SK-N-SH (cell line): ENCODE data around the gene PRPF40A. TPM values are rescaled to one million over a fixed set of nuclear protein-coding genes. Genes with fewer than 3 reads are reported as not detected.

Experiments
- CTCF ChIA-PET: fragments of 300-600, 350-600 bp; formaldehyde crosslinking; extraction: SDS; loops from one replicate; lab custom pipeline; 2021; lab: Yijun Ruan, JAX
- POLR2A ChIA-PET: fragments of 350-600 bp; sonication (Branson Sonifier 250); formaldehyde crosslinking; extraction: SDS; loops from one replicate; lab custom pipeline; 2020; ENCODE audit warnings: antibody characterized with exemption, inconsistent platforms; lab: Yijun Ruan, JAX
- DNase-seq: peaks from one replicate; pipeline ENCODE4 v3.0.0; 2012
- H2AFZ ChIP-seq: fragments of 200-600 bp; sonication (generic); 2 replicates; pipeline ENCODE4 v1.8.1; 2016; ENCODE audit warnings: antibody characterized with exemption, mild to moderate bottlenecking, low read depth
- H3F3A ChIP-seq: fragments of 200-600 bp; sonication (generic); replicated peaks from 2 replicates; pipeline ENCODE3; 2016; ENCODE audit warnings: antibody characterized with exemption, mild to moderate bottlenecking; ENCODE audit not compliant: insufficient read depth
- H3K27ac ChIP-seq, 2 experiments: fragments of 200-500 bp in 1 of 2; fragments of 200-600 bp in 1 of 2; sonication (Bioruptor generic) in 1 of 2; sonication (generic), shearing (Covaris generic) in 1 of 2; 2 replicates each; pipeline versions ENCODE4 v1.5.1 to v1.6.1; 2014 to 2016; ENCODE audit warnings: low read depth in 2 of 2, inconsistent platforms in 1 of 2, low read length in 1 of 2, mild to moderate bottlenecking in 1 of 2, mixed read lengths in 1 of 2
- H3K27me3 ChIP-seq: fragments of 200-600 bp; sonication (generic), shearing (Covaris generic); 2 replicates; pipeline ENCODE4 v1.6.1; 2016; ENCODE audit warnings: mixed run types; ENCODE audit not compliant: insufficient read depth
- H3K36me3 ChIP-seq, 2 experiments: fragments of 200-500 bp in 1 of 2; fragments of 200-600 bp in 1 of 2; sonication (Bioruptor generic) in 1 of 2; sonication (generic) in 1 of 2; replicated peaks in 1 of 2; 2 replicates each; pipeline versions ENCODE3 to v1.5.1; 2014 to 2016; ENCODE audit warnings: low read length in 1 of 2, mild to moderate bottlenecking in 1 of 2; ENCODE audit not compliant: insufficient read depth in 2 of 2, control insufficient read depth in 1 of 2
- H3K4me1 ChIP-seq, 2 experiments: fragments of 200-500 bp in 1 of 2; fragments of 200-600 bp in 1 of 2; sonication (Bioruptor generic) in 1 of 2; sonication (generic), shearing (Covaris generic) in 1 of 2; 2 replicates each; pipeline versions ENCODE4 v1.5.1 to v1.6.1; 2014 to 2016; ENCODE audit warnings: low read depth in 1 of 2, low read length in 1 of 2, mixed run types in 1 of 2; ENCODE audit not compliant: insufficient read depth in 2 of 2, control insufficient read depth in 1 of 2
- H3K4me2 ChIP-seq: fragments of 200-600 bp; sonication (generic), shearing (Covaris generic); 2 replicates; pipeline ENCODE4 v1.6.1; 2017; ENCODE audit warnings: mixed run types
- H3K4me3 ChIP-seq, 2 experiments: fragments of 200-500 bp in 1 of 2; fragments of 200-600 bp in 1 of 2; sonication (Bioruptor generic) in 1 of 2; sonication (generic), shearing (Covaris generic) in 1 of 2; 2 replicates each; pipeline versions ENCODE4 v1.5.1 to v1.8.1; 2014 to 2016; ENCODE audit warnings: low read depth in 2 of 2, inconsistent platforms in 1 of 2, low read length in 1 of 2, mild to moderate bottlenecking in 1 of 2, mixed read lengths in 1 of 2, moderate library complexity in 1 of 2
- H3K79me2 ChIP-seq: fragments of 200-600 bp; sonication (generic); 2 replicates; pipeline ENCODE4 v1.8.1; 2017; ENCODE audit warnings: mild to moderate bottlenecking; ENCODE audit not compliant: insufficient read depth
- H3K9ac ChIP-seq: fragments of 200-600 bp; sonication (generic); 2 replicates; pipeline ENCODE4 v1.6.1; 2017; ENCODE audit warnings: mixed run types
- H3K9me2 ChIP-seq: fragments of 200-600 bp; sonication (generic); 2 replicates; pipeline ENCODE4 v1.6.1; 2017; ENCODE audit warnings: mixed run types
- H3K9me3 ChIP-seq: fragments of 200-600 bp; sonication (generic); 2 replicates; pipeline ENCODE4 v1.6.1; 2017; ENCODE audit warnings: mixed run types, mild to moderate bottlenecking, moderate library complexity
- H4K20me1 ChIP-seq: fragments of 200-600 bp; sonication (generic); 2 replicates; pipeline ENCODE4 v1.6.1; 2017; ENCODE audit warnings: mild to moderate bottlenecking, mixed run types; ENCODE audit not compliant: insufficient read depth
- EZH2phosphoT487 ChIP-seq: fragments of 200-600 bp; sonication (generic); IDR thresholded peaks from 2 replicates; pipeline ENCODE4 v1.6.1; 2017; ENCODE audit warnings: low read depth, mixed run types, mild to moderate bottlenecking, antibody characterized with exemption, moderate library complexity, borderline replicate concordance
- MXI1 ChIP-seq: IDR thresholded peaks from 2 replicates; pipeline ENCODE4 v1.6.1; 2012; ENCODE audit warnings: mild to moderate bottlenecking, low read depth, low read length, improper control_type of control experiment
- POLR2AphosphoS5 ChIP-seq: IDR thresholded peaks from 2 replicates; pipeline ENCODE4 v1.6.1; 2012; ENCODE audit warnings: low read depth, low read length
- RAD21 ChIP-seq: IDR thresholded peaks from 2 replicates; pipeline ENCODE4 v1.6.1; 2012; ENCODE audit warnings: mild to moderate bottlenecking, low read length
- RXRA ChIP-seq: IDR thresholded peaks from 2 replicates; pipeline ENCODE4 v1.4.0; 2012; ENCODE audit warnings: low read depth, mild to moderate bottlenecking, borderline replicate concordance
- SMC3 ChIP-seq: IDR thresholded peaks from 2 replicates; pipeline ENCODE4 v1.6.1; 2012; ENCODE audit warnings: low read depth, low read length, improper control_type of control experiment
- TAF1 ChIP-seq: IDR thresholded peaks from 2 replicates; pipeline ENCODE4 v1.6.1; 2012; ENCODE audit warnings: low read depth, mild to moderate bottlenecking, low read length, moderate library complexity, borderline replicate concordance
- WGBS: methylation state at CpG from one replicate; pipeline ENCODE4 v1.1.6; 2017; ENCODE audit warnings: low lambda C conversion rate; 5-methylcytosine and 5-hydroxymethylcytosine counted together
- polyA plus RNA-seq, 3 experiments: library from polyadenylated mRNA; depleted of rRNA; stranded (reverse); fragments of >200 nt; gene quantifications; 2 replicates each; pipeline ENCODE4 v1.2.3, GENCODE V29; 2012
- TF ChIP-seq, protein P1 (sequence below): IDR thresholded peaks from 2 replicates; pipeline ENCODE4 v1.6.1; 2012; ENCODE audit warnings: mild to moderate bottlenecking, low read depth, low read length, moderate library complexity
- TF ChIP-seq, protein P2 (sequence below): IDR thresholded peaks from 2 replicates; pipeline ENCODE4 v1.4.0; 2012; ENCODE audit warnings: low read depth
- TF ChIP-seq, protein P3 (sequence below): IDR thresholded peaks from 2 replicates; pipeline ENCODE4 v1.4.0; 2012; ENCODE audit warnings: low read depth, borderline replicate concordance
- TF ChIP-seq, protein P4 (sequence below): fragments of 150-350 bp; IDR thresholded peaks from 2 replicates; pipeline ENCODE4 v1.6.1; 2016; ENCODE audit warnings: mild to moderate bottlenecking, low read depth, low read length

PRPF40A gene
- polyA plus RNA-seq, 1 of the 3 experiments (the other 2 are of a cell fraction), result 55.8 TPM

DNA sequence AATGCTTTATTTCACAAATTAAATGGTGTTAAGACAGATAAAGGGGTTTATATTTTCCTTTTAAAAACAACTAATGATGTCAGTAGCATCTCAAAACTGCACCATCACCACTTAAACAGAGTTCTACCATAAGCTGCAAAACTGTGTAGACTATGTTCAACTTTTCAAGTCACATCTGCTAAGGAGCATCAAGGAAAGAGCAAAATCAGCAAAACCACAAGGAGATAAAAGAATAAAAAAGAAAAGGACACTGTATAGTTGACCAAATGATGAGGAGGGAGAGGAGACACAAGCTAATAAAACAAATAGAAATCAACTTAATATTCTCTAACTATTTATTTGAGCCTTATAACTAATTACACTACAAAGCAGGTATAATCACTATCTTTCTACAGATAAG, 33.9 kb downstream of the PRPF40A start (continued):
- TF ChIP-seq, protein P1, sequence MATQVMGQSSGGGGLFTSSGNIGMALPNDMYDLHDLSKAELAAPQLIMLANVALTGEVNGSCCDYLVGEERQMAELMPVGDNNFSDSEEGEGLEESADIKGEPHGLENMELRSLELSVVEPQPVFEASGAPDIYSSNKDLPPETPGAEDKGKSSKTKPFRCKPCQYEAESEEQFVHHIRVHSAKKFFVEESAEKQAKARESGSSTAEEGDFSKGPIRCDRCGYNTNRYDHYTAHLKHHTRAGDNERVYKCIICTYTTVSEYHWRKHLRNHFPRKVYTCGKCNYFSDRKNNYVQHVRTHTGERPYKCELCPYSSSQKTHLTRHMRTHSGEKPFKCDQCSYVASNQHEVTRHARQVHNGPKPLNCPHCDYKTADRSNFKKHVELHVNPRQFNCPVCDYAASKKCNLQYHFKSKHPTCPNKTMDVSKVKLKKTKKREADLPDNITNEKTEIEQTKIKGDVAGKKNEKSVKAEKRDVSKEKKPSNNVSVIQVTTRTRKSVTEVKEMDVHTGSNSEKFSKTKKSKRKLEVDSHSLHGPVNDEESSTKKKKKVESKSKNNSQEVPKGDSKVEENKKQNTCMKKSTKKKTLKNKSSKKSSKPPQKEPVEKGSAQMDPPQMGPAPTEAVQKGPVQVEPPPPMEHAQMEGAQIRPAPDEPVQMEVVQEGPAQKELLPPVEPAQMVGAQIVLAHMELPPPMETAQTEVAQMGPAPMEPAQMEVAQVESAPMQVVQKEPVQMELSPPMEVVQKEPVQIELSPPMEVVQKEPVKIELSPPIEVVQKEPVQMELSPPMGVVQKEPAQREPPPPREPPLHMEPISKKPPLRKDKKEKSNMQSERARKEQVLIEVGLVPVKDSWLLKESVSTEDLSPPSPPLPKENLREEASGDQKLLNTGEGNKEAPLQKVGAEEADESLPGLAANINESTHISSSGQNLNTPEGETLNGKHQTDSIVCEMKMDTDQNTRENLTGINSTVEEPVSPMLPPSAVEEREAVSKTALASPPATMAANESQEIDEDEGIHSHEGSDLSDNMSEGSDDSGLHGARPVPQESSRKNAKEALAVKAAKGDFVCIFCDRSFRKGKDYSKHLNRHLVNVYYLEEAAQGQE, result no peak
- TF ChIP-seq TAF1, result no peak
- TF ChIP-seq, protein P2, sequence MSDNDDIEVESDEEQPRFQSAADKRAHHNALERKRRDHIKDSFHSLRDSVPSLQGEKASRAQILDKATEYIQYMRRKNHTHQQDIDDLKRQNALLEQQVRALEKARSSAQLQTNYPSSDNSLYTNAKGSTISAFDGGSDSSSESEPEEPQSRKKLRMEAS, result no peak
- TF ChIP-seq, all 33 proteins: peak for 0

DNA sequence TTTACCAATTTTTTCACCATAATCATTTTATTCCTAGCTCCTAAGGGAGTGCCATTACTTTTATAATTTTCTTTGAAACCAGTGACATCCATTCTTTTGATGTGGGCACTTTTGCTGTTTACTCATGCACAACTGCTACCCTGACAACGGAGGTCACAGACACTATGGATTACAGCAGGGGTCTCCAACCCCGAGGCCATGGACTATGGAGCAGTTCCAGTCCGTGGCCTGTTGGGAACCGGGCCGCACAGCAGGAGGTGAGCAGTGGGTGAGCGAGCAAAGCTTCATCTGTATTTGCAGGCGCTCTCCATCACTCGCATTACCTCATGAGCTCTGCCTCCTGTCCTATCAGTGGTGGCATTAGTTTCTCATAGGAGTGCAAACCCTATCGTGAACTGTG, 34.6 kb downstream of the PRPF40A start:
- Histone ChIP-seq H2AFZ (no peak overlapping the region), H4K20me1 (peaks cover 20% of the 10 kb centered on the region), H3K4me1 (peaks cover 0 to 8% of the 10 kb centered on the region in 2 experiments; a peak in 2 of 4 replicates), H3K9me3 (no peaks in the 10 kb centered on the region), H3K9me2 (no peaks in the 10 kb centered on the region), H3K79me2 (peaks cover 74% of the 10 kb centered on the region), H3K27me3 (no peaks in the 10 kb centered on the region), H3K36me3 (peaks cover 49 to 57% of the 10 kb centered on the region in 2 experiments), H3K4me2 (no peak overlapping the region), H3K27ac (no peak overlapping the region), H3F3A (no peaks in the 10 kb centered on the region), H3K4me3 (no peak overlapping the region), H3K9ac (no peak overlapping the region)
- TF ChIP-seq RAD21 (no peak), POLR2AphosphoS5 (no peak), MXI1 (no peak), RXRA (no peak), EZH2phosphoT487 (no peak), SMC3 (no peak)
- TF ChIP-seq, protein P3, sequence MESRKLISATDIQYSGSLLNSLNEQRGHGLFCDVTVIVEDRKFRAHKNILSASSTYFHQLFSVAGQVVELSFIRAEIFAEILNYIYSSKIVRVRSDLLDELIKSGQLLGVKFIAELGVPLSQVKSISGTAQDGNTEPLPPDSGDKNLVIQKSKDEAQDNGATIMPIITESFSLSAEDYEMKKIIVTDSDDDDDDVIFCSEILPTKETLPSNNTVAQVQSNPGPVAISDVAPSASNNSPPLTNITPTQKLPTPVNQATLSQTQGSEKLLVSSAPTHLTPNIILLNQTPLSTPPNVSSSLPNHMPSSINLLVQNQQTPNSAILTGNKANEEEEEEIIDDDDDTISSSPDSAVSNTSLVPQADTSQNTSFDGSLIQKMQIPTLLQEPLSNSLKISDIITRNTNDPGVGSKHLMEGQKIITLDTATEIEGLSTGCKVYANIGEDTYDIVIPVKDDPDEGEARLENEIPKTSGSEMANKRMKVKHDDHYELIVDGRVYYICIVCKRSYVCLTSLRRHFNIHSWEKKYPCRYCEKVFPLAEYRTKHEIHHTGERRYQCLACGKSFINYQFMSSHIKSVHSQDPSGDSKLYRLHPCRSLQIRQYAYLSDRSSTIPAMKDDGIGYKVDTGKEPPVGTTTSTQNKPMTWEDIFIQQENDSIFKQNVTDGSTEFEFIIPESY, result no peak
- TF ChIP-seq, protein P4, sequence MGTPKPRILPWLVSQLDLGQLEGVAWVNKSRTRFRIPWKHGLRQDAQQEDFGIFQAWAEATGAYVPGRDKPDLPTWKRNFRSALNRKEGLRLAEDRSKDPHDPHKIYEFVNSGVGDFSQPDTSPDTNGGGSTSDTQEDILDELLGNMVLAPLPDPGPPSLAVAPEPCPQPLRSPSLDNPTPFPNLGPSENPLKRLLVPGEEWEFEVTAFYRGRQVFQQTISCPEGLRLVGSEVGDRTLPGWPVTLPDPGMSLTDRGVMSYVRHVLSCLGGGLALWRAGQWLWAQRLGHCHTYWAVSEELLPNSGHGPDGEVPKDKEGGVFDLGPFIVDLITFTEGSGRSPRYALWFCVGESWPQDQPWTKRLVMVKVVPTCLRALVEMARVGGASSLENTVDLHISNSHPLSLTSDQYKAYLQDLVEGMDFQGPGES, result no peak
- TF ChIP-seq, protein P2, result no peak
- WGBS, result 99% methylated on average over 9 of the region's 9 CpGs
- no peak for DNase-seq
- ChIA-PET POLR2A (no interaction called here), CTCF (no interaction called here)
